ENCODE results near the gene WFDC1.

WFDC1 gene

GRCh38 chr16:84354306-84354705 is 59.6 kb downstream of the WFDC1 start:
- WGBS, 2 experiments (ENCODE audit: insufficient coverage in 2 of 2): 81 to 82% methylated on average over 6 of the region's 6 CpGs
- Histone ChIP-seq H3K36me3 (ENCODE audit: control insufficient read depth, insufficient read depth, low read length) (no peaks in the 10 kb centered on the region), H3K4me1 (ENCODE audit: control insufficient read depth, insufficient read depth, low read length, poor library complexity, severe bottlenecking) (no peaks in the 10 kb centered on the region), H3K27ac (ENCODE audit: low read depth, low read length, severe bottlenecking) (no peak overlapping the region), H3K9me3 (ENCODE audit: control insufficient read depth, low read length) (no peaks in the 10 kb centered on the region), H3K4me3 (ENCODE audit: extremely low read depth, insufficient read depth, low read length, poor library complexity, severe bottlenecking) (no peak overlapping the region)

GRCh38 chr16:84355149-84355548 is 60.5 kb downstream of the WFDC1 start:
- 89% methylated on average over 2 of the region's 2 CpGs; no CpG with 5 or more reads in 1 of the 2 experiments for WGBS, 2 experiments (ENCODE audit: insufficient coverage in 2 of 2)
- H3K4me3 ChIP-seq (ENCODE audit: extremely low read depth, insufficient read depth, low read length, poor library complexity, severe bottlenecking): no peak overlapping the region
- H3K36me3 ChIP-seq (ENCODE audit: control insufficient read depth, insufficient read depth, low read length): no peaks in the 10 kb centered on the region
- H3K27ac ChIP-seq (ENCODE audit: low read depth, low read length, severe bottlenecking): no peak overlapping the region
- H3K9me3 ChIP-seq (ENCODE audit: control insufficient read depth, low read length): no peaks in the 10 kb centered on the region
- H3K4me1 ChIP-seq (ENCODE audit: control insufficient read depth, insufficient read depth, low read length, poor library complexity, severe bottlenecking): peaks cover 2% of the 10 kb centered on the region

DNA sequence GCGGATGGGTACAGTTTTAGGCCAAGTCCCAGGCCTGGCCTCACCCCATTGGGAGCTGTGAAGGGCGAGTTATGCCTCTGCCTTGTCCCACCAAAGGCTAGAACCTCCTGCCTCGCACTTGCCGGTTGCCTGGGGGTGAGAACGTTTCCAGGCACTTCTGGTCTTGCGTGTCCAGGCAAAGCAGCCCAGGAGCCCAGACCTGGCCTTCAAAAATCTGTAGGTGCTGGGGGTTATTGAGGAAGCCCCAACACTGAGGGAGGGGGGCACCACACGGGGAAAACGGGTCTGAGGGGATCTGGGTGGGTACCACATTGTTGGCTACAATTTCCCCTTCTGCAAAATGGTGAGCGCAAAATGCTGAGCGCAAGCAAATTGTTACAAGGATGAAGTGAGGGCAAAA is 61.5 kb downstream of the WFDC1 start:
- H3K9me3 ChIP-seq (ENCODE audit: control insufficient read depth, low read length): no peaks in the 10 kb centered on the region
- H3K4me1 ChIP-seq (ENCODE audit: control insufficient read depth, insufficient read depth, low read length, poor library complexity, severe bottlenecking): peaks cover 5% of the 10 kb centered on the region
- no peak overlapping the region for H3K27ac ChIP-seq (ENCODE audit: low read depth, low read length, severe bottlenecking)
- H3K36me3 ChIP-seq (ENCODE audit: control insufficient read depth, insufficient read depth, low read length): no peaks in the 10 kb centered on the region
- H3K4me3 ChIP-seq (ENCODE audit: extremely low read depth, insufficient read depth, low read length, poor library complexity, severe bottlenecking): no peak overlapping the region
- 78 to 90% methylated on average over 5 to 10 of the region's 10 CpGs for WGBS, 2 experiments (ENCODE audit: insufficient coverage in 2 of 2)

DNA sequence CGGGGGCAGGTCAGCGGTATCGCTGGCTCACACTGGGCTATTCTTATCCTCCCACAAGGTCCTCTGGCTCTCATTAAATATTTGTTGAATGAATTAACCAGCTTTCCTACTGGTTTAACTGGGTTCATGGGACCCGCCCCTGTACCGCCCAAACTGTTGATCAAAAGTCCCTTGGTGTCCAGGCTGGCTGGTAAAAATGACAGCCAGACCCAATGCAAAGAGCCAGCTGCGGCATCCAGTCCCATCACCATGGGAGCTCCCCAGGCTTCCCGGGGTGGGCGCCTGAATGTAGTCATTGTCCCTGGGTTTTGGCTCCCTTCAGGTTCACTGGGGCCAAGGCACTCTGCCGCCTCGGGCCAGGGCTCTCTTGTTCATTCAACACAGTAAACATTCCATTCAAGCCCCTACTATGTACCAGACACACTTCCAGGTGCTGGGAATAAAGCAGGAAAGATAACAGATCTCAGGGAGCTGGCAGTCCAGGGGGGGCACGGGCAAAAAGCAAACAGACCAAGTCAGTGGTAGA is 62.0 kb downstream of the WFDC1 start:
- WGBS, 2 experiments (ENCODE audit: insufficient coverage in 2 of 2): 77 to 80% methylated on average over 6 to 7 of the region's 11 CpGs
- no peak overlapping the region for H3K4me3 ChIP-seq (ENCODE audit: extremely low read depth, insufficient read depth, low read length, poor library complexity, severe bottlenecking)
- H3K4me1 ChIP-seq (ENCODE audit: control insufficient read depth, insufficient read depth, low read length, poor library complexity, severe bottlenecking): peaks cover 5% of the 10 kb centered on the region
- no peaks in the 10 kb centered on the region for H3K9me3 ChIP-seq (ENCODE audit: control insufficient read depth, low read length)
- no peaks in the 10 kb centered on the region for H3K36me3 ChIP-seq (ENCODE audit: control insufficient read depth, insufficient read depth, low read length)
- no peak overlapping the region for H3K27ac ChIP-seq (ENCODE audit: low read depth, low read length, severe bottlenecking)

GRCh38 chr16:84357191-84357651 is 62.5 kb downstream of the WFDC1 start:
- H3K36me3 ChIP-seq (ENCODE audit: control insufficient read depth, insufficient read depth, low read length): no peaks in the 10 kb centered on the region
- 82 to 91% methylated on average over 5 to 7 of the region's 9 CpGs for WGBS, 2 experiments (ENCODE audit: insufficient coverage in 2 of 2)
- no peaks in the 10 kb centered on the region for H3K9me3 ChIP-seq (ENCODE audit: control insufficient read depth, low read length)
- H3K27ac ChIP-seq (ENCODE audit: low read depth, low read length, severe bottlenecking): no peak overlapping the region
- peaks cover 5% of the 10 kb centered on the region for H3K4me1 ChIP-seq (ENCODE audit: control insufficient read depth, insufficient read depth, low read length, poor library complexity, severe bottlenecking)
- no peak overlapping the region for H3K4me3 ChIP-seq (ENCODE audit: extremely low read depth, insufficient read depth, low read length, poor library complexity, severe bottlenecking)

DNA sequence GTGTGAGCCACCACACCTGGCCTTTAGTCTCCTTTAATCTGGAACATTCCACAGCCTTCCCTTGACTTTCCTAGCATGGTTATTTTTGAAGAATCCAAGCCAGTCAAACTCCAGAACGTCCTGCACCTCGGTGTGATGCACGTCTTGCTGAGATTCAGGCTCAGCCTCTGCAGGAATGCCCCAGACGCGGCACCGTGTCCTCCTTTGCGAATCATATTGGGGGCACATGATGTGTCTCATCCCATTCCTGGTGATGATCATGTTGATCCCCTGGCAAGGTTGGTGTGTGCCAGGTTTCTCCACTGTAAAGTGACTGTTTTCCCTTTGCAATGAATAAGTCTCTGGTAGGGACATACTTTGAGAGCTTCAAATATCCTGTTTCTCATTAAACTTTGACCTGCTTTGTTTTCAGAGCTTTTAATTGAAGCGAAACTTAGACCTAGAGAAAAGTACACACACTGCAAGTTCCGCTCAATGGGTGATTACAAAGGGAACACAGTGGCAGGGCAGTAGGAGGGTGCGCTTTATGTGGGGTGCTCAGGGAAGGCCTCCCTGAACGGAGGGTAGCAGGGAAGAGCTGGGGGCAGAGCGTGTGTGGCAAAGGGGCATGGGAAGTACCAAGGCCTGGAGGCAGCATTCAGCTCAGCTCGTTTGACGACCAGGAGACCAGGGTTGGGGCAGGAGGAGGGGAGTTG is 64.1 kb downstream of the WFDC1 start:
- Histone ChIP-seq H3K4me1 (ENCODE audit: control insufficient read depth, insufficient read depth, low read length, poor library complexity, severe bottlenecking) (peaks cover 5% of the 10 kb centered on the region), H3K4me3 (ENCODE audit: extremely low read depth, insufficient read depth, low read length, poor library complexity, severe bottlenecking) (no peak overlapping the region), H3K27ac (ENCODE audit: low read depth, low read length, severe bottlenecking) (no peak overlapping the region), H3K36me3 (ENCODE audit: control insufficient read depth, insufficient read depth, low read length) (no peaks in the 10 kb centered on the region), H3K9me3 (ENCODE audit: control insufficient read depth, low read length) (no peaks in the 10 kb centered on the region)
- 86 to 88% methylated on average over 10 to 14 of the region's 14 CpGs for WGBS, 2 experiments (ENCODE audit: insufficient coverage in 2 of 2)

DNA sequence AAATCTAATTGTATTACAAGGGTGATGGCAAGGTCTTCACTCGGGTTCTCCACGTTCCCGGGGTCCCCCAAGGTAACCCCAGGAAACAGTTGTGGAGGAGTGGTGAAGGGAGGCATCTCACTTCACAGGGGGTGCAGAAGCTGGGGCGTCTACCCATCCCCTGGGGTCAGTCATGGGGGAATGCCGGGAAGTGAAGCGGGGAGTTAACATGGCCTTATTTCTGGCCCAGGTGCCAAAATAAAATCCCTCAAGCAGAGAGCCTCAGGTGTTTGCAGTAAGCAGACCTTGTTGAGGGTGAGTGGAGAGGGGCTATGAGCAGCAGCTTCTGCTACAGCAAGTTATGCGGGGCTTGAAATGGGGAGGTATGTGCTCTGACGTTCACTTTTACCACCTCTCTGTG is 64.6 kb downstream of the WFDC1 start:
- no peaks in the 10 kb centered on the region for H3K36me3 ChIP-seq (ENCODE audit: control insufficient read depth, insufficient read depth, low read length)
- H3K4me1 ChIP-seq (ENCODE audit: control insufficient read depth, insufficient read depth, low read length, poor library complexity, severe bottlenecking): peaks cover 5% of the 10 kb centered on the region
- no peaks in the 10 kb centered on the region for H3K9me3 ChIP-seq (ENCODE audit: control insufficient read depth, low read length)

DNA sequence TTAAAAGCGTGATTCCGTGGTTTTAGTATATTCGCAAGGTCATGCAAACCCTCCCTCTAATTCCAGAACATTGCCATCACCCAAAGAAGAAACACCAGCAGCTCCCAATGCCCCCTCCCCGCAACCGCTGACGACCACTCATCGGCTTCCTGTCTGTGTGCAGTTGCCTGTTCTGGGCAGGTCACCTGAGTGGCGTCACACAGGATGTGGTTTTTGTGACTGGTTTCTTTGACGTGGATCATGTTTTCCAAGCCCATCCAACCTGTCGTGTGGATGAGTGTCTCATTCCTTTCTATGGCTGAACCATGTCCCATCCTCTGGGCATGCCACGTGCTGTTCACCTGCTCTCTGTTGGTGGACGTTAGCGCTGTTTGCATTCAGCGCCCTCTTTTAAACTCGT is 65.5 kb downstream of the WFDC1 start:
- Histone ChIP-seq H3K9me3 (ENCODE audit: control insufficient read depth, low read length) (no peaks in the 10 kb centered on the region), H3K27ac (ENCODE audit: low read depth, low read length, severe bottlenecking) (no peak overlapping the region), H3K4me1 (ENCODE audit: control insufficient read depth, insufficient read depth, low read length, poor library complexity, severe bottlenecking) (peaks cover 5% of the 10 kb centered on the region), H3K36me3 (ENCODE audit: control insufficient read depth, insufficient read depth, low read length) (no peaks in the 10 kb centered on the region), H3K4me3 (ENCODE audit: extremely low read depth, insufficient read depth, low read length, poor library complexity, severe bottlenecking) (no peak overlapping the region)
- WGBS, 2 experiments (ENCODE audit: insufficient coverage in 2 of 2): 89 to 95% methylated on average over 10 to 14 of the region's 15 CpGs

More for the DNA sequence above, 64.6 kb downstream of the WFDC1 start:
- 80 to 96% methylated on average over 5 to 7 of the region's 8 CpGs for WGBS, 2 experiments (ENCODE audit: insufficient coverage in 2 of 2)
- Histone ChIP-seq H3K27ac (ENCODE audit: low read depth, low read length, severe bottlenecking) (no peak overlapping the region), H3K4me3 (ENCODE audit: extremely low read depth, insufficient read depth, low read length, poor library complexity, severe bottlenecking) (no peak overlapping the region)

DNA sequence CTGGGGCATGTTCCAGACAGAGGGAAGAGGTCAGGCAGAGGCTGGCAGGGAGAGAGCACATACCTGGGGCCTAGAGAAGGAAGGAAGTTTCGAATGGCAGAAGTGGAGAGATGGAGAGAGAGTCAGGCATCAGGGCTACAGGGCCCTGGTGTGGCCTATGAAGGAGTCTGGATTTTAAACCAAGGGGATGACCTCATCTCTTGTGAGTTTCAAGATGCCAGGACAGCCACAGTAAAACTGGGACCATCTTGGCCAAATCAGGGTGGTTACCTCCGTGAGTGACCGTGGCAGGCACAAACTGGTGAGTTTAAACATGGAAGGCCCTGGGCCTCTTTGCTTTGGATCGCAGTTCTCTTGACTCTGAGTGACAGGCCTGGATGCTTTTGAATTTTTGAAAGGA is 66.1 kb downstream of the WFDC1 start:
- no peak overlapping the region for H3K4me3 ChIP-seq (ENCODE audit: extremely low read depth, insufficient read depth, low read length, poor library complexity, severe bottlenecking)
- WGBS, 2 experiments (ENCODE audit: insufficient coverage in 2 of 2): 93 to 98% methylated on average over 4 of the region's 4 CpGs
- no peaks in the 10 kb centered on the region for H3K9me3 ChIP-seq (ENCODE audit: control insufficient read depth, low read length)
- H3K27ac ChIP-seq (ENCODE audit: low read depth, low read length, severe bottlenecking): no peak overlapping the region
- H3K36me3 ChIP-seq (ENCODE audit: control insufficient read depth, insufficient read depth, low read length): no peaks in the 10 kb centered on the region
- peaks cover 5% of the 10 kb centered on the region for H3K4me1 ChIP-seq (ENCODE audit: control insufficient read depth, insufficient read depth, low read length, poor library complexity, severe bottlenecking)

DNA sequence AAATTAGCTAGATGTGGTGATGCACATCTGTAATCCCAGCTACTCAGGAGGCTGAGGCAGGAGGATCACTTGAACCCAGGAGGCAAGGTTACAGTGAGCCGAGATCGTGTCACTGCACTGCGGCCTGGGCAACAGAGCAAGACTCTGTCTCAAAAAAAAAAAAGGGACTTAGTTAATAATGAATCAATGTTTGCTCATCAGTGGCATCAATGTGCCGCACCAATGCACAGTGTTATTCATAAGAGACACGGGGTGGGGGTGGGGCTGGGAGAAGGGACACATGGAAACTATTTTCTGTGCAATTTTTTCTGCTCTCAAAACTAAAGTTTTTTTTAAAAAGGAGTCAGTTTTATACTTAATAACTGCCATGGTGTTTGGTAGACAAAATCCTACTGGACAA is 66.9 kb downstream of the WFDC1 start:
- no peaks in the 10 kb centered on the region for H3K36me3 ChIP-seq (ENCODE audit: control insufficient read depth, insufficient read depth, low read length)
- no peak overlapping the region for H3K27ac ChIP-seq (ENCODE audit: low read depth, low read length, severe bottlenecking)
- WGBS, 2 experiments (ENCODE audit: insufficient coverage in 2 of 2): 90 to 94% methylated on average over 3 to 4 of the region's 5 CpGs
- H3K4me1 ChIP-seq (ENCODE audit: control insufficient read depth, insufficient read depth, low read length, poor library complexity, severe bottlenecking): peaks cover 5% of the 10 kb centered on the region
- no peak overlapping the region for H3K4me3 ChIP-seq (ENCODE audit: extremely low read depth, insufficient read depth, low read length, poor library complexity, severe bottlenecking)
- H3K9me3 ChIP-seq (ENCODE audit: control insufficient read depth, low read length): no peaks in the 10 kb centered on the region

- no peaks in the 10 kb centered on the region for H3K36me3 ChIP-seq (ENCODE audit: control insufficient read depth, insufficient read depth, low read length)
- WGBS, 2 experiments (ENCODE audit: insufficient coverage in 2 of 2): 44 to 60% methylated on average over 10 to 13 of the region's 13 CpGs
- H3K27ac ChIP-seq (ENCODE audit: low read depth, low read length, severe bottlenecking): no peak overlapping the region
- H3K4me1 ChIP-seq (ENCODE audit: control insufficient read depth, insufficient read depth, low read length, poor library complexity, severe bottlenecking): peaks cover 5% of the 10 kb centered on the region
- H3K4me3 ChIP-seq (ENCODE audit: extremely low read depth, insufficient read depth, low read length, poor library complexity, severe bottlenecking): no peak overlapping the region
- H3K9me3 ChIP-seq (ENCODE audit: control insufficient read depth, low read length): no peaks in the 10 kb centered on the region
Measured at GRCh38 chr16:84362471-84362941, 67.8 kb downstream of the WFDC1 start.
